HepG2 (cell line): Measurements from ENCODE around the gene LTA. TPM values are rescaled to one million over a fixed set of nuclear protein-coding genes. Genes with fewer than 3 reads are reported as not detected.
A peak's percentile ranks its signal among the peaks of the same experiment; 100 is the strongest.

Source experiments
- AGO2 ChIP-seq: fragments of 200-400 bp; formaldehyde crosslinking; optimal IDR thresholded peaks from 2 replicates; pipeline ENCODE3; 2017; ENCODE audit warnings: mild to moderate bottlenecking, low read depth, low read length, moderate library complexity
- ARNT2 ChIP-seq: sonication (generic); formaldehyde crosslinking; IDR thresholded peaks from 2 replicates; pipeline ENCODE4 v1.8.0; 2022; ENCODE audit warnings: mild to moderate bottlenecking, low read depth, missing genetic modification reagents, moderate library complexity
- CEBPG ChIP-seq: IDR thresholded peaks from 2 replicates; pipeline ENCODE4 v1.6.1; 2016
- GABPA ChIP-seq, 2 experiments: IDR thresholded peaks; 2 replicates each; pipeline ENCODE4 v1.6.1; 2011 to 2016; ENCODE audit warnings: low read depth in 2 of 2, low read length in 1 of 2, missing biosample characterization in 1 of 2, missing genetic modification characterization in 1 of 2
- HHEX ChIP-seq: IDR thresholded peaks from 2 replicates; pipeline ENCODE4 v1.6.1; 2016; ENCODE audit warnings: control low read depth
- HNF1A ChIP-seq, 2 experiments: sonication (generic) in 1 of 2; formaldehyde crosslinking in 1 of 2; IDR thresholded peaks; 2 replicates each; pipeline versions ENCODE4 v1.4.0 to v1.6.1; 2016 to 2020; ENCODE audit warnings: borderline replicate concordance in 1 of 2, low read depth in 1 of 2, mild to moderate bottlenecking in 1 of 2, missing genetic modification reagents in 1 of 2
- HNRNPLL ChIP-seq: fragments of 200-400 bp; formaldehyde crosslinking; IDR thresholded peaks from 2 replicates; pipeline ENCODE4 v1.6.1; 2017; ENCODE audit warnings: mild to moderate bottlenecking, low read depth, low read length; ENCODE audit not compliant: poor library complexity, severe bottlenecking
- KLF15 ChIP-seq: sonication (generic); formaldehyde crosslinking; IDR thresholded peaks from 2 replicates; pipeline ENCODE4 v1.8.1; 2023; ENCODE audit warnings: borderline replicate concordance, mild to moderate bottlenecking, inconsistent platforms, missing genetic modification reagents, mixed read lengths
- LBX2 ChIP-seq: sonication (generic); formaldehyde crosslinking; IDR thresholded peaks from 2 replicates; pipeline ENCODE4 v1.5.0; 2020; ENCODE audit warnings: missing genetic modification reagents, mild to moderate bottlenecking, borderline replicate concordance
- MED1 ChIP-seq: sonication (generic); formaldehyde crosslinking; IDR thresholded peaks from 2 replicates; pipeline ENCODE4 v1.4.0; 2020; ENCODE audit warnings: missing genetic modification reagents
- NFIC ChIP-seq: IDR thresholded peaks from 2 replicates; pipeline ENCODE4 v1.6.1; 2012; ENCODE audit warnings: mild to moderate bottlenecking, low read length, inconsistent platforms
- RNF219 ChIP-seq: sonication (generic); formaldehyde crosslinking; IDR thresholded peaks from 2 replicates; pipeline ENCODE4 v1.5.0; 2020; ENCODE audit warnings: mild to moderate bottlenecking, missing genetic modification reagents
- TEAD2 ChIP-seq: sonication (generic); formaldehyde crosslinking; IDR thresholded peaks from 2 replicates; pipeline ENCODE4 v1.9.0; 2021; ENCODE audit warnings: missing genetic modification reagents
- TRIM22 ChIP-seq: fragments of 450-650 bp; IDR thresholded peaks from 2 replicates; pipeline ENCODE4 v1.6.1; 2017
- ZNF446 ChIP-seq: sonication (generic); formaldehyde crosslinking; IDR thresholded peaks from 2 replicates; pipeline ENCODE4 v1.5.0; 2020; ENCODE audit warnings: mild to moderate bottlenecking, missing genetic modification reagents
- ZNF574 ChIP-seq: sonication (generic); formaldehyde crosslinking; IDR thresholded peaks from 2 replicates; pipeline ENCODE4 v1.4.0; 2020; ENCODE audit warnings: missing genetic modification reagents
- ZNF576 ChIP-seq: sonication (generic); formaldehyde crosslinking; IDR thresholded peaks from 2 replicates; pipeline ENCODE4 v1.4.0; 2020; ENCODE audit warnings: mild to moderate bottlenecking, missing genetic modification reagents
- ZNF792 ChIP-seq: IDR thresholded peaks from 2 replicates; pipeline ENCODE4 v1.6.1; 2016
- polyA plus RNA-seq, 8 experiments: library from polyadenylated mRNA; depleted of rRNA in 3 of 8; stranded (reverse) in 7 of 8; unstranded in 1 of 8; fragments of >200 nt; fragmentation: Illumina TruSeq in 4 of 8; extraction: Trizol in 4 of 8; gene quantifications; 2 replicates each; pipeline versions ENCODE4 v1.2.1 to v1.2.3, GENCODE V29; 2011 to 2016; ENCODE audit warnings: low read depth in 4 of 8, missing spikeins in 1 of 8, mixed read lengths in 1 of 8; ENCODE audit not compliant: insufficient read depth in 1 of 8
- total RNA-seq, 5 experiments: library from RNA; depleted of rRNA; stranded (reverse); fragments of >200 nt; fragmentation: Illumina TruSeq; extraction: Trizol; gene quantifications; 2 replicates each; pipeline ENCODE4 v1.2.3, GENCODE V29; 2016; ENCODE audit warnings: low read depth in 1 of 5

Gene LTA
- total and polyA plus RNA-seq, 2 of the 13 experiments (the other 11 are each of a cell fraction or from before 2014, with no cell fraction given): 0.09 TPM; not detected in 1

GRCh38 chr6:31546339-31546957 is 25.6 kb upstream of the LTA start, which contains the start of gene ATP6V1G2 (continued):
- TF ChIP-seq ZNF574: peak; percentile 59; the same call in 1 of the 2 replicates
- no peak for TF ChIP-seq ZNF792 (CRISPR knock-in tag)
- no peak for TF ChIP-seq TEAD2 (CRISPR knock-in tag)
- no peak for TF ChIP-seq ARNT2 (CRISPR knock-in tag)
- TF ChIP-seq LBX2 (CRISPR knock-in tag): no peak
- no peak; the same call in 1 of the 2 replicates for TF ChIP-seq MED1
- peak; percentile 27; the same call in 1 of the 2 replicates for TF ChIP-seq CEBPG (CRISPR knock-in tag)
- TF ChIP-seq AGO2: no peak
- no peak for TF ChIP-seq TRIM22
- no peak for TF ChIP-seq HNRNPLL
- no peak for TF ChIP-seq ZNF576 (CRISPR knock-in tag)
- TF ChIP-seq GABPA (IDR thresholded peaks at IDR 0.05; ENCODE audit: low read depth, low read length): peak; percentile 52
- peak; percentile 78 for TF ChIP-seq GABPA (CRISPR knock-in tag; IDR thresholded peaks at IDR 0.05; ENCODE audit: low read depth)
- TF ChIP-seq KLF15 (CRISPR knock-in tag): no peak
- no peak for TF ChIP-seq HHEX (CRISPR knock-in tag)
- no peak for TF ChIP-seq HNF1A (IDR thresholded peaks at IDR 0.05; ENCODE audit: low read depth)
- TF ChIP-seq HNF1A (CRISPR knock-in tag; IDR thresholded peaks at IDR 0.05; ENCODE audit: borderline replicate concordance): no peak
- no peak for TF ChIP-seq RNF219 (CRISPR knock-in tag)
- no peak for TF ChIP-seq ZNF446 (CRISPR knock-in tag)
- no peak for TF ChIP-seq NFIC
